K562 (cell line): ENCODE results near the gene DOK1. TPM values are rescaled to one million over a fixed set of nuclear protein-coding genes. Genes with fewer than 3 reads are reported as not detected.

Experiments used
- ATAC-seq: fragments of 200-7000 bp; cut with Tn5 transposase; 3 replicates; pipeline ENCODE4 v1.9.1; 2020; ENCODE audit warnings: moderate library complexity
- BruUV-seq: library from RNA; stranded (reverse); fragments of 400-500 nt; replicated peaks from 2 replicates; lab custom pipeline; 2021; lab: Mats Ljungman, UMichigan
- CTCF ChIA-PET: fragments of 300-600 bp; formaldehyde crosslinking; extraction: SDS; loops from one replicate; lab custom pipeline; 2021; ENCODE audit warnings: low intra/inter-chr PET ratio; lab: Yijun Ruan, JAX
- POLR2A ChIA-PET: fragments of 300-600, 350-650 bp; sonication (Branson Sonifier 250); formaldehyde crosslinking; extraction: SDS; loops from one replicate; lab custom pipeline; 2021; ENCODE audit warnings: antibody characterized with exemption, inconsistent platforms; lab: Yijun Ruan, JAX
- DNase-seq, 4 experiments: peaks; one replicate each; pipeline versions ENCODE4 v3.0.0 to v3.0.0-alpha.2; 2011 to 2018; ENCODE audit warnings: low spot score in 3 of 4, mixed read lengths in 3 of 4; ENCODE audit errors: extremely low read depth in 1 of 4
- FAIRE-seq: peaks from 2 replicates; lab custom pipeline; 2011; peaks lifted over from hg19 to GRCh38; lab: Jason Lieb, UNC
- H2AFZ ChIP-seq: 2 replicates; pipeline ENCODE4 v1.6.0; 2011; ENCODE audit warnings: low read depth, low read length, control low read depth, inconsistent platforms
- H3K27ac ChIP-seq: fragments of 200-600 bp; 3 replicates; pipeline ENCODE4 v1.8.0; 2011; ENCODE audit warnings: low read depth, mild to moderate bottlenecking, control low read depth, inconsistent platforms, low read length, moderate library complexity, mixed read lengths; ENCODE audit errors: extremely low read depth
- H3K27me3 ChIP-seq, 2 experiments: fragments of 300-600 bp in 1 of 2; 2 replicates in 1 of 2; 3 replicates in 1 of 2; pipeline versions ENCODE4 v1.6.0 to v1.8.0; 2011; ENCODE audit warnings: inconsistent platforms in 2 of 2, low read length in 2 of 2, mild to moderate bottlenecking in 1 of 2, mixed read lengths in 1 of 2, moderate library complexity in 1 of 2; ENCODE audit not compliant: control insufficient read depth in 2 of 2, insufficient read depth in 2 of 2
- H3K36me3 ChIP-seq: fragments of 300-600 bp; 3 replicates; pipeline ENCODE4 v1.8.0; 2011; ENCODE audit warnings: mild to moderate bottlenecking, low read length, inconsistent platforms; ENCODE audit not compliant: control insufficient read depth, insufficient read depth
- H3K4me1 ChIP-seq, 2 experiments: fragments of 200-600 bp in 1 of 2; replicated peaks in 1 of 2; 2 replicates in 1 of 2; 3 replicates in 1 of 2; pipeline versions ENCODE4 v1.5.1 to v1.8.0; 2011; ENCODE audit warnings: inconsistent platforms in 2 of 2, low read length in 2 of 2, mild to moderate bottlenecking in 1 of 2, mixed read lengths in 1 of 2, moderate library complexity in 1 of 2; ENCODE audit not compliant: control insufficient read depth in 2 of 2, insufficient read depth in 2 of 2
- H3K4me2 ChIP-seq: 2 replicates; pipeline ENCODE4 v1.6.1; 2011; ENCODE audit warnings: low read length, control low read depth, inconsistent platforms, mixed read lengths; ENCODE audit not compliant: insufficient read depth
- H3K4me3 ChIP-seq: fragments of 200-600 bp; sonication (generic), shearing (Covaris generic); 2 replicates; pipeline ENCODE4 v1.5.1; 2016; ENCODE audit warnings: control low read depth, inconsistent platforms
- H3K79me2 ChIP-seq: fragments of 200-600 bp; 3 replicates; pipeline ENCODE4 v1.8.0; 2011; ENCODE audit warnings: low read length, inconsistent platforms; ENCODE audit not compliant: control insufficient read depth, insufficient read depth
- H3K9ac ChIP-seq, 2 experiments: 2 replicates each; pipeline versions ENCODE4 v1.6.0 to v1.6.1; 2011; ENCODE audit warnings: low read depth in 2 of 2, low read length in 2 of 2, control low read depth in 1 of 2, inconsistent platforms in 1 of 2, mild to moderate bottlenecking in 1 of 2, mixed read lengths in 1 of 2; ENCODE audit not compliant: insufficient read depth in 1 of 2
- H3K9me1 ChIP-seq: one replicate; pipeline ENCODE4 v1.6.0; 2011; ENCODE audit warnings: inconsistent platforms, mild to moderate bottlenecking, low read length, moderate library complexity; ENCODE audit not compliant: control insufficient read depth, insufficient read depth
- H3K9me3 ChIP-seq: replicated peaks from 2 replicates; pipeline ENCODE4 v1.5.1; 2011; ENCODE audit warnings: low read depth, low read length, inconsistent platforms; ENCODE audit not compliant: control insufficient read depth, insufficient read depth
- H4K20me1 ChIP-seq: replicated peaks from 2 replicates; pipeline ENCODE4 v1.6.1; 2011; ENCODE audit warnings: low read length, inconsistent platforms, mixed read lengths; ENCODE audit not compliant: control insufficient read depth, insufficient read depth
- ARHGAP35 ChIP-seq: fragments of 450-650 bp; IDR thresholded peaks from 2 replicates; pipeline ENCODE4 v1.6.1; 2018; ENCODE audit not compliant: partially characterized antibody
- PHB ChIP-seq: fragments of 250-450 bp; sonication (Bioruptor Pico); IDR thresholded peaks from 2 replicates; pipeline ENCODE4 v1.5.0; 2021
- PHF21A ChIP-seq: fragments of 450-650 bp; IDR thresholded peaks from 2 replicates; pipeline ENCODE4 v1.6.1; 2017; ENCODE audit warnings: low read depth, borderline replicate concordance
- SREBF2 ChIP-seq: sonication (generic); formaldehyde crosslinking; IDR thresholded peaks from 2 replicates; pipeline ENCODE4 v1.4.0; 2020; ENCODE audit warnings: mild to moderate bottlenecking, missing genetic modification reagents
- TFAP4 ChIP-seq: sonication (generic); formaldehyde crosslinking; IDR thresholded peaks from 2 replicates; pipeline ENCODE4 v1.8.0; 2022; ENCODE audit warnings: missing genetic modification reagents, mild to moderate bottlenecking, moderate library complexity, borderline replicate concordance
- ZNF121 ChIP-seq: sonication (generic); formaldehyde crosslinking; conservative IDR thresholded peaks from 2 replicates; pipeline ENCODE4 v1.8.0; 2022; ENCODE audit warnings: missing genetic modification reagents
- ZNF274 ChIP-seq: IDR thresholded peaks from 2 replicates; pipeline ENCODE4 v1.6.1; 2011; ENCODE audit warnings: low read depth, mild to moderate bottlenecking, low read length, moderate library complexity, borderline replicate concordance
- ZNF384 ChIP-seq: IDR thresholded peaks from 2 replicates; pipeline ENCODE4 v1.6.1; 2012; ENCODE audit warnings: low read depth, low read length, improper control_type of control experiment
- ZNF436 ChIP-seq: fragments of 250-450, 450-650 bp; sonication (Bioruptor Pico); formaldehyde crosslinking; IDR thresholded peaks from 2 replicates; pipeline ENCODE4 v1.7.0; 2020; ENCODE audit warnings: mild to moderate bottlenecking
- WGBS: fragments of 100-300 bp; shearing (Covaris generic); methylation state at CpG from one replicate; pipeline ENCODE4 v1.1.6; 2016; ENCODE audit warnings: low coverage, mixed read lengths; ENCODE audit not compliant: insufficient coverage; ENCODE audit errors: missing lambda C conversion rate; 5-methylcytosine and 5-hydroxymethylcytosine counted together
- in situ Hi-C: fragments of 300-500 bp; cut with MboI; formaldehyde crosslinking; loops from 4 replicates; pipeline ENCODE4 v1.15.0; 2018; ENCODE audit warnings: inconsistent platforms, mixed read lengths
- intact Hi-C: fragments of 100-400 bp; cut with micrococcal nuclease; formaldehyde crosslinking; loops from 2 replicates; pipeline ENCODE4 v1.14.2; 2022
- polyA plus RNA-seq, 8 experiments: library from polyadenylated mRNA; depleted of rRNA in 4 of 8; stranded (reverse) in 5 of 8; unstranded in 3 of 8; fragments of >200 nt; fragmentation: Nextera tagmentation in 2 of 8; fragmentation: Illumina TruSeq in 1 of 8; extraction: Ambion mirVana in 2 of 8; extraction: Trizol in 1 of 8; gene quantifications; 2 replicates each; pipeline versions ENCODE4 v1.2.1 to v1.2.3, GENCODE V29; 2011 to 2014; ENCODE audit warnings: inconsistent platforms in 1 of 8, missing spikeins in 1 of 8
- total RNA-seq, 7 experiments: library from RNA; depleted of rRNA in 6 of 7; stranded (reverse); fragments of >200 nt in 6 of 7; fragmentation: Illumina TruSeq in 2 of 7; extraction: Trizol in 2 of 7; gene quantifications; 2 replicates each; pipeline versions ENCODE4 v1.2.1 to v1.2.3, GENCODE V29; 2011 to 2021; ENCODE audit warnings: low replicate concordance in 1 of 7
- TF ChIP-seq, protein P1 (sequence below): sonication (generic); formaldehyde crosslinking; IDR thresholded peaks from 2 replicates; pipeline ENCODE4 v1.8.0; 2022; ENCODE audit warnings: mild to moderate bottlenecking, missing genetic modification reagents, borderline replicate concordance
- TF ChIP-seq, protein P2 (sequence below): sonication (generic); formaldehyde crosslinking; IDR thresholded peaks from 2 replicates; pipeline ENCODE4 v1.8.0; 2022; ENCODE audit warnings: mild to moderate bottlenecking, missing genetic modification reagents
- TF ChIP-seq, protein P3 (sequence below): fragments of 250-450 bp; sonication (Bioruptor Pico); IDR thresholded peaks from 2 replicates; pipeline ENCODE4 v1.5.0; 2022; ENCODE audit warnings: mild to moderate bottlenecking

The DOK1 gene
- total and polyA plus RNA-seq, 9 of the 15 experiments (the other 6 are each of a cell fraction or from before 2014, with no cell fraction given), result 0.59 to 36.4 (median 16.1) TPM

GRCh38 chr2:74560591-74560990 is 6.1 kb downstream of the DOK1 start:
- FAIRE-seq (no peak), ATAC-seq (no peak), DNase-seq (no peak)
- no TSS peak for BruUV-seq
- Histone ChIP-seq H3K9me3 (no peaks in the 10 kb centered on the region), H3K4me1 (peaks cover 13 to 20% of the 10 kb centered on the region in 2 experiments; a peak in 4 of 5 replicates), H3K79me2 (peaks cover 5% of the 10 kb centered on the region; the same call in 2 of the 3 replicates), H3K4me3 (no peak overlapping the region), H3K27me3 (peaks cover 0 to 16% of the 10 kb centered on the region in 2 experiments; a peak in 3 of 5 replicates), H3K36me3 (peaks cover 17% of the 10 kb centered on the region; the same call in 1 of the 3 replicates), H3K9ac (peak overlapping the region in 1 of 2 experiments; percentile 81; a peak in 2 of 4 replicates), H3K4me2 (no peak overlapping the region), H3K9me1 (no peaks in the 10 kb centered on the region), H3K27ac (no peak overlapping the region), H2AFZ (no peak overlapping the region), H4K20me1 (no peaks in the 10 kb centered on the region)
- ChIA-PET CTCF (no interaction called here), POLR2A (interaction anchor here (0.5 to 0.6 kb wide), 2 partner anchors 12 to 1192 kb away, joined by 3 read pairs; no protein-coding TSS in a partner anchor)
- TF ChIP-seq ZNF274 (no peak), ARHGAP35 (no peak), ZNF436 (CRISPR knock-in tag) (no peak), TFAP4 (CRISPR knock-in tag) (no peak), ZNF121 (CRISPR knock-in tag) (no peak), SREBF2 (CRISPR knock-in tag) (no peak), PHB (no peak), ZNF384 (no peak), PHF21A (no peak)
- TF ChIP-seq, protein P1, sequence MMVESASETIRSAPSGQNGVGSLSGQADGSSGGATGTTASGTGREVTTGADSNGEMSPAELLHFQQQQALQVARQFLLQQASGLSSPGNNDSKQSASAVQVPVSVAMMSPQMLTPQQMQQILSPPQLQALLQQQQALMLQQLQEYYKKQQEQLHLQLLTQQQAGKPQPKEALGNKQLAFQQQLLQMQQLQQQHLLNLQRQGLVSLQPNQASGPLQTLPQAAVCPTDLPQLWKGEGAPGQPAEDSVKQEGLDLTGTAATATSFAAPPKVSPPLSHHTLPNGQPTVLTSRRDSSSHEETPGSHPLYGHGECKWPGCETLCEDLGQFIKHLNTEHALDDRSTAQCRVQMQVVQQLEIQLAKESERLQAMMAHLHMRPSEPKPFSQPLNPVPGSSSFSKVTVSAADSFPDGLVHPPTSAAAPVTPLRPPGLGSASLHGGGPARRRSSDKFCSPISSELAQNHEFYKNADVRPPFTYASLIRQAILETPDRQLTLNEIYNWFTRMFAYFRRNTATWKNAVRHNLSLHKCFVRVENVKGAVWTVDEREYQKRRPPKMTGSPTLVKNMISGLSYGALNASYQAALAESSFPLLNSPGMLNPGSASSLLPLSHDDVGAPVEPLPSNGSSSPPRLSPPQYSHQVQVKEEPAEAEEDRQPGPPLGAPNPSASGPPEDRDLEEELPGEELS, result no peak
- TF ChIP-seq, protein P2, sequence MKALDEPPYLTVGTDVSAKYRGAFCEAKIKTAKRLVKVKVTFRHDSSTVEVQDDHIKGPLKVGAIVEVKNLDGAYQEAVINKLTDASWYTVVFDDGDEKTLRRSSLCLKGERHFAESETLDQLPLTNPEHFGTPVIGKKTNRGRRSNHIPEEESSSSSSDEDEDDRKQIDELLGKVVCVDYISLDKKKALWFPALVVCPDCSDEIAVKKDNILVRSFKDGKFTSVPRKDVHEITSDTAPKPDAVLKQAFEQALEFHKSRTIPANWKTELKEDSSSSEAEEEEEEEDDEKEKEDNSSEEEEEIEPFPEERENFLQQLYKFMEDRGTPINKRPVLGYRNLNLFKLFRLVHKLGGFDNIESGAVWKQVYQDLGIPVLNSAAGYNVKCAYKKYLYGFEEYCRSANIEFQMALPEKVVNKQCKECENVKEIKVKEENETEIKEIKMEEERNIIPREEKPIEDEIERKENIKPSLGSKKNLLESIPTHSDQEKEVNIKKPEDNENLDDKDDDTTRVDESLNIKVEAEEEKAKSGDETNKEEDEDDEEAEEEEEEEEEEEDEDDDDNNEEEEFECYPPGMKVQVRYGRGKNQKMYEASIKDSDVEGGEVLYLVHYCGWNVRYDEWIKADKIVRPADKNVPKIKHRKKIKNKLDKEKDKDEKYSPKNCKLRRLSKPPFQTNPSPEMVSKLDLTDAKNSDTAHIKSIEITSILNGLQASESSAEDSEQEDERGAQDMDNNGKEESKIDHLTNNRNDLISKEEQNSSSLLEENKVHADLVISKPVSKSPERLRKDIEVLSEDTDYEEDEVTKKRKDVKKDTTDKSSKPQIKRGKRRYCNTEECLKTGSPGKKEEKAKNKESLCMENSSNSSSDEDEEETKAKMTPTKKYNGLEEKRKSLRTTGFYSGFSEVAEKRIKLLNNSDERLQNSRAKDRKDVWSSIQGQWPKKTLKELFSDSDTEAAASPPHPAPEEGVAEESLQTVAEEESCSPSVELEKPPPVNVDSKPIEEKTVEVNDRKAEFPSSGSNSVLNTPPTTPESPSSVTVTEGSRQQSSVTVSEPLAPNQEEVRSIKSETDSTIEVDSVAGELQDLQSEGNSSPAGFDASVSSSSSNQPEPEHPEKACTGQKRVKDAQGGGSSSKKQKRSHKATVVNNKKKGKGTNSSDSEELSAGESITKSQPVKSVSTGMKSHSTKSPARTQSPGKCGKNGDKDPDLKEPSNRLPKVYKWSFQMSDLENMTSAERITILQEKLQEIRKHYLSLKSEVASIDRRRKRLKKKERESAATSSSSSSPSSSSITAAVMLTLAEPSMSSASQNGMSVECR (CRISPR knock-in tag), result no peak
- TF ChIP-seq, protein P3, sequence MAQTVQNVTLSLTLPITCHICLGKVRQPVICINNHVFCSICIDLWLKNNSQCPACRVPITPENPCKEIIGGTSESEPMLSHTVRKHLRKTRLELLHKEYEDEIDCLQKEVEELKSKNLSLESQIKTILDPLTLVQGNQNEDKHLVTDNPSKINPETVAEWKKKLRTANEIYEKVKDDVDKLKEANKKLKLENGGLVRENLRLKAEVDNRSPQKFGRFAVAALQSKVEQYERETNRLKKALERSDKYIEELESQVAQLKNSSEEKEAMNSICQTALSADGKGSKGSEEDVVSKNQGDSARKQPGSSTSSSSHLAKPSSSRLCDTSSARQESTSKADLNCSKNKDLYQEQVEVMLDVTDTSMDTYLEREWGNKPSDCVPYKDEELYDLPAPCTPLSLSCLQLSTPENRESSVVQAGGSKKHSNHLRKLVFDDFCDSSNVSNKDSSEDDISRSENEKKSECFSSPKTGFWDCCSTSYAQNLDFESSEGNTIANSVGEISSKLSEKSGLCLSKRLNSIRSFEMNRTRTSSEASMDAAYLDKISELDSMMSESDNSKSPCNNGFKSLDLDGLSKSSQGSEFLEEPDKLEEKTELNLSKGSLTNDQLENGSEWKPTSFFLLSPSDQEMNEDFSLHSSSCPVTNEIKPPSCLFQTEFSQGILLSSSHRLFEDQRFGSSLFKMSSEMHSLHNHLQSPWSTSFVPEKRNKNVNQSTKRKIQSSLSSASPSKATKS (CRISPR knock-in tag), result no peak
- 29% methylated on average over 6 of the region's 6 CpGs for WGBS
- in situ Hi-C loops (no loop called here), intact Hi-C loops (no loop called here)
